HG03139 (cell line): Measurements from ENCODE around the gene SLC26A3.

Experiments
- ATAC-seq: cut with Tn5 transposase; IDR thresholded peaks from one replicate; pipeline ENCODE4 v1.9.1; 2021; ENCODE audit not compliant: unreplicated experiment

Gene SLC26A3

DNA sequence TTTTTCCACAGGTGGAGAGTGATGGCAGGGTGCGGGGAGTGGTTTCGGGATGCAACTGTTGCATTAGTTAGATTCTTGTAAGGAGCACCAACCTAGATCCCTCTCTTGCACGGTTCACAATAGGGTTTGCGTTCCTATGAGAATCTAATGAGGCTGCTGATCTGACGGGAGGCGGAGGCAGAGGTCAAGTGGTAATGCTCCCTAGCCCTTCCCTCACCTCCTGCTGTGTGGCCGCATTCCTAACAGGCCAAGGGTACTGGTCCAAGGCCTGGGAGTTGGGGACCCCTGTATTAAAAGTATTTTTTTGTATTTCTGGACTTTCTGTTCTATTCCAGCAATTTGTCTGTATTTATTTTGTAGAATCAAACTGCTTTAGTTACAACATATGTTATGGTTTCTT, 51.9 kb downstream of the SLC26A3 start:
- ATAC-seq = no peak

- ATAC-seq = no peak
Observed at GRCh38 chr7:107746006-107746405, 57.0 kb downstream of the SLC26A3 start.

- peak; percentile 25 for ATAC-seq
Observed at GRCh38 chr7:107744345-107744750, 58.7 kb downstream of the SLC26A3 start.

DNA sequence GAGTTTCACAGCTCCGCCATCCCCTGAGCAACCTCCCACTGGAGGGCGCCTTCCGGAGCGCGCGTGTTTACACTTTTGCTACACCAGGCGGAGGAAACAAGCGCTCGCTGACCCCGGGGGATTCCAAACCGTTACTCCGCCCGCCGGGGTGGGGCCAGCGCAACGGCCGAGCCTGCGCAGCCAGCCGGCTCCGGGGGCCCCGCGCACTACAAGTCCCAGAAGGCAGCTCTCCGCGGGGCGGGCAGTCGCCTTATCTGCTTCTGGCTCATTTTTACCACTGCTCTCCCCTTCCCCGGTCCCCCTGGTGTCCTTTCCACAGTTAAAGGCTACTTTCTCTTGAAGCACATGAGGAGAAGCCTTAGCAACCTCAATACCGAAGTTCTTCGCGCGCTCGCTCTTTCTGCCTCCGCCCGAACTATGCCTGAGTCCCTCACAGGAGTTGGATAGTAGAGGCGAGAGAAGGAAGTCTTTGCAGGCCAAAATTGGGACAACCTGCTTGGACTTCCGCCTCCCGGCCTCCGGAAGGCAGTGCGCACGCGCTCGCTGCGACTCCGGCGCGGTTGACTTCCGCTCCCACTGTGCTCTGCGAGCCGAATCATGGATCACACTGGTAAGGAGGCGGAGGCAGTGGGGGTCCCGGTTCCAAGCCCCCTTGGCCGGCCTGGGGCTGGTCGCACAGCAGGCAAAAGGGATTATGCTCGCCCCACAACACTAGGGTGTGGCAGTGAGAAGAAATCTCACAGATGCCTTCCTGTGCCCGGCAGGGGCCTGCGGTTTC, 59.3 kb downstream of the SLC26A3 start, which contains the start of gene CBLL1:
Gene CBLL1 (plus strand): TSS at position 576 of the 778 bp plus-strand sequence. CDS start 22 bp downstream, at position 598.
- peak; percentile 87 for ATAC-seq

GRCh38 chr7:107742678-107743566, 60.1 kb downstream of the SLC26A3 start:
- peak; percentile 25 for ATAC-seq

DNA sequence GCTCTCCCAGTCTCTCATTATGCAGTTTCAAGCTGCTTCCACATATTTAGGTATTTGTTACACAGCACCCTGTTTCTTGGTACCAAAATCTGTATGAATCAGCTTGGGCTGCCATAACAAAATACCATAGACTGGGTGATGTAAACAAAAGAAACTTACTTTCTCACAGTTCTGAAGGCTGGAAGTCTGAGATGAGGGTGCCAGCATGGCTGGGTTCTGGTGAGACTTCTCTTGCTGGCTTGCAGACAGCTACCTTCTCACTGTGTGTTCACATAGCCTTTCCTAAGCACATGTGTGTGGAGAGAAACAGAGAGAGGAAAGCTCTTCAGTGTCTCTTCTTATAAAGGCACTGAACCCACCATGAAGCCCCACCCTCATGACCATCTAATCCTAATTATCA, 74.7 kb downstream of the SLC26A3 start:
- ATAC-seq = no peak

- no peak for ATAC-seq
Observed at GRCh38 chr7:107726356-107727130, 76.5 kb downstream of the SLC26A3 start.

DNA sequence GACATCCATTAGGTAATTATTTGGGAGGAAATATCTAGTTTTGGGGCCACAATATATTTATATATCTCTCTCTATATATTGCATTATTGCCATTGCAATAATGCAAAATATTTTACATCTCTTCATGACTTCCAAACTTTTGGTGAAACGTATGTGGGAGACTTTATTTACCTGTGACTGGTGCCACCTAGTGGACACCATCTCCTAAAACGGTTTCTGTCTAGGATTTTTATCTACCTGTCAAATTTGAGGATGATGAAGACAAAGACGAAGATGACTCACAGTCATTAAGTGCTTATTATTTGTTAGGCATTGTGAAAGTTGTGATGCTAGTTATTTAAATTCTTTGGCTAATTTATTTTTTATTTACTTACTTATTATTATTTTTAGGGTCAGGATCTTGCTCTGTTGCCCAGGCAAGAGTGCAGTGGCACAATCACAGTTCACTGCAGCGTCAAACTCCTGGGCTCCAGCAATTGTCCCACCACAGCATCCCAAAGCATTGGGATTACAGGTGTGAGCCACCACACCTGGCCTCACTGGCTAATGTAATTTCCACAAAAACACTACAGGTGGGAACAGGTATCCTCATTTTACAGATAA, 77.8 kb downstream of the SLC26A3 start:
- ATAC-seq = no peak

- no peak for ATAC-seq
Observed at GRCh38 chr7:107723255-107723654, 79.8 kb downstream of the SLC26A3 start.

- ATAC-seq = no peak
Observed at GRCh38 chr7:107721286-107721685, 81.7 kb downstream of the SLC26A3 start.

GRCh38 chr7:107718456-107719193, 84.4 kb downstream of the SLC26A3 start:
- ATAC-seq = no peak

DNA sequence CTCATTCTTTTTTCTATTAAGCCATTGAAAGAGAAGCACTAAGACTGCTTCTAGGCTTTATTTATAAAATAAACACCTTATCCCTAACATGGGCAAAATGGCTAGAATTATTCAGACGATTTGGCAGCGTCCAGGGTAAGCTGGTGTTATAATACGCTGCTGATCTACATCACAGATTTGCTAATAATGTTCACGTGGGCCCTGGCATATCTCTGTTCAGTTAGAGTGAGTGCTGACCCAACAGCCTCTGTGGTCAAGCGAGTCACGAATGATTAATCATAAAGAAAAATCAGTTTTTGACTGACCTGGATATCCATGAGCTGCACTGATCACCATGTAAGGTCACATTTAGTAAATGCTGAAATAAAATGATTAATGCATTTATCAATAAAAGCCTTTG, 87.5 kb downstream of the SLC26A3 start:
- no peak for ATAC-seq
